GM12878 (cell line): Measurements from ENCODE around the gene RASL10A.

Experiments
- BCLAF1 ChIP-seq: fragments of 450-650 bp; IDR thresholded peaks from 2 replicates; pipeline ENCODE4 v1.6.1; 2017; ENCODE audit warnings: antibody characterized with exemption, mild to moderate bottlenecking, moderate library complexity
- CBX3 ChIP-seq: fragments of 200-600 bp; sonication (generic); IDR thresholded peaks from 2 replicates; pipeline ENCODE4 v1.6.1; 2016; ENCODE audit warnings: low read depth, borderline replicate concordance
- CBX5 ChIP-seq: sonication (generic); IDR thresholded peaks from 2 replicates; pipeline ENCODE4 v1.6.1; 2016; ENCODE audit warnings: low read depth, moderate library complexity, mild to moderate bottlenecking, inconsistent platforms
- CTCF ChIP-seq, 3 experiments: IDR thresholded peaks in 2 of 3; conservative IDR thresholded peaks in 1 of 3; 2 replicates each; pipeline ENCODE4 v1.5.1; 2011; ENCODE audit warnings: low read depth in 3 of 3, low read length in 3 of 3, mild to moderate bottlenecking in 3 of 3, control low read depth in 2 of 3, moderate library complexity in 2 of 3, inconsistent platforms in 1 of 3, mixed read lengths in 1 of 3; ENCODE audit not compliant: control insufficient read depth in 2 of 3, insufficient read depth in 1 of 3; ENCODE audit errors: extremely low read depth in 1 of 3
- POLR2AphosphoS5 ChIP-seq: IDR thresholded peaks from 2 replicates; pipeline ENCODE4 v1.6.1; 2011; ENCODE audit warnings: mild to moderate bottlenecking, low read length, inconsistent platforms
- TBL1XR1 ChIP-seq: IDR thresholded peaks from 2 replicates; pipeline ENCODE4 v1.6.1; 2012; ENCODE audit warnings: low read depth, low read length, improper control_type of control experiment

DNA sequence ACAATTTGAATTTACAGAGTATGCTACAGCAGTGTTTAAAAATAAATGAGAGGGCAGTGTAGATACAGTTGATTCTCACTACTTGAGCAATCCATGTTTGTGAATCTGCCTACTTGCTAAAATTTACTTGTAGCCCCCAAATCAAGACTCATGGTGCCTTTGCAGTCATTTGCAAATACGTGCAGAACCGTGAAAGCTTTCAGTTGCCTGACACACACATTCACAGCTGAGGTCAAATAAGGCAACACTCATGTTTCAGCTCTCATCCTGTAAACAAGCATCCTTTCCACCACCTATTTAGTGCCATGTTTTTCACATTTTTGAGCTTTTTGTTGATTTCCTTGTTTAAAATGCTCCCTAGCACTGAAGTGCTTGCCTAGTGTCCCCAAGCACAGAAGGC lies 32.5 kb upstream of the RASL10A start:
- TF ChIP-seq POLR2AphosphoS5 (no peak), BCLAF1 (no peak), CBX3 (no peak), TBL1XR1 (no peak), CTCF (IDR thresholded peaks at IDR 0.05 in 2 of 3, conservative IDR thresholded peaks at IDR 0.05 in 1 of 3; ENCODE audit: control insufficient read depth in 2 of 3, extremely low read depth in 1 of 3, insufficient read depth in 1 of 3, low read depth in 3 of 3, low read length in 3 of 3) (no peak), CBX5 (no peak)
